GM18861 (cell line): ENCODE measurements around the gene CD46.
"Not testable (repeated sequence)": the region's sequence is repeated elsewhere in the genome, so short reads cannot be mapped to it uniquely, and the experiment has no call there.

Experiments
- ATAC-seq: cut with Tn5 transposase; IDR thresholded peaks from one replicate; pipeline ENCODE4 v1.9.1; 2021; ENCODE audit not compliant: unreplicated experiment

The CD46 gene

GRCh38 chr1:207750631-207751305 lies 1.1 kb upstream of the CD46 start:
- no peak for ATAC-seq

- not testable (repeated sequence) for ATAC-seq
These were observed 428 bp upstream of the CD46 start for GRCh38 chr1:207751463-207751789.

- ATAC-seq: no peak
These were observed 673 bp downstream of the CD46 start for GRCh38 chr1:207752456-207752998.

- ATAC-seq: no peak
These were observed 1.8 kb downstream of the CD46 start for GRCh38 chr1:207753611-207754010.

- ATAC-seq: no peak
These were observed 2.2 kb downstream of the CD46 start for GRCh38 chr1:207754011-207754410.

- no peak for ATAC-seq
These were observed 3.3 kb downstream of the CD46 start for GRCh38 chr1:207754974-207755700.

GRCh38 chr1:207755846-207756693 lies 4.2 kb downstream of the CD46 start:
- ATAC-seq: no peak

- ATAC-seq: no peak
These were observed 10.8 kb downstream of the CD46 start for GRCh38 chr1:207762622-207763021.

- no peak for ATAC-seq
These were observed 11.2 kb downstream of the CD46 start for GRCh38 chr1:207763091-207763490.

GRCh38 chr1:207763972-207764371 lies 12.1 kb downstream of the CD46 start:
- no peak for ATAC-seq

- no peak for ATAC-seq
These were observed 14.7 kb downstream of the CD46 start for GRCh38 chr1:207766569-207766968.

GRCh38 chr1:207770514-207770913 lies 18.7 kb downstream of the CD46 start:
- not testable (repeated sequence) for ATAC-seq

GRCh38 chr1:207776045-207776444 lies 24.2 kb downstream of the CD46 start:
- ATAC-seq: not testable (repeated sequence)

GRCh38 chr1:207777412-207777811 lies 25.6 kb downstream of the CD46 start:
- ATAC-seq: not testable (repeated sequence)

GRCh38 chr1:207779008-207779407 lies 27.2 kb downstream of the CD46 start:
- ATAC-seq: no peak

GRCh38 chr1:207781312-207781711 lies 29.5 kb downstream of the CD46 start:
- no peak for ATAC-seq

- ATAC-seq: no peak
These were observed 35.9 kb downstream of the CD46 start for GRCh38 chr1:207787776-207788175.

GRCh38 chr1:207789386-207789785 lies 37.5 kb downstream of the CD46 start:
- ATAC-seq: no peak

- no peak for ATAC-seq
These were observed 38.2 kb downstream of the CD46 start for GRCh38 chr1:207789792-207790787.

- ATAC-seq: no peak
These were observed 39.4 kb downstream of the CD46 start for GRCh38 chr1:207791290-207791689.
